Osteoblast (primary cell): ENCODE measurements around the gene ATP2B2. TPM values are rescaled to one million over a fixed set of nuclear protein-coding genes. Genes with fewer than 3 reads are reported as not detected.

Experiments used
- DNase-seq: peaks from one replicate; pipeline ENCODE4 v3.0.0; 2011; ENCODE audit warnings: low spot score, mixed read lengths; ENCODE audit not compliant: insufficient read length; ENCODE audit errors: missing footprints
- H2AFZ ChIP-seq: 2 replicates; pipeline ENCODE4 v1.6.0; 2011; ENCODE audit warnings: mild to moderate bottlenecking, low read length
- H3K27ac ChIP-seq: 2 replicates; pipeline ENCODE4 v1.5.1; 2011; ENCODE audit warnings: mild to moderate bottlenecking, low read depth, low read length, moderate library complexity
- H3K27me3 ChIP-seq: 2 replicates; pipeline ENCODE4 v1.6.0; 2012; ENCODE audit warnings: mild to moderate bottlenecking, control low read depth, inconsistent platforms, low read length, moderate library complexity; ENCODE audit not compliant: insufficient read depth
- H3K36me3 ChIP-seq: 2 replicates; pipeline ENCODE4 v1.5.1; 2011; ENCODE audit warnings: mild to moderate bottlenecking, low read length, control low read depth, moderate library complexity; ENCODE audit not compliant: insufficient read depth
- H3K4me1 ChIP-seq: 2 replicates; pipeline ENCODE4 v1.5.1; 2011; ENCODE audit warnings: mild to moderate bottlenecking, low read length, control low read depth, moderate library complexity; ENCODE audit not compliant: insufficient read depth
- H3K4me2 ChIP-seq: 2 replicates; pipeline ENCODE4 v1.6.0; 2011; ENCODE audit warnings: mild to moderate bottlenecking, low read length; ENCODE audit not compliant: insufficient read depth
- H3K4me3 ChIP-seq: fragments of 200-600 bp; sonication (generic); 3 replicates; pipeline ENCODE4 v1.5.1; 2012; ENCODE audit warnings: mild to moderate bottlenecking, low read length, inconsistent platforms; ENCODE audit not compliant: insufficient read depth
- H3K79me2 ChIP-seq: 2 replicates; pipeline ENCODE4 v1.6.0; 2012; ENCODE audit warnings: mild to moderate bottlenecking, low read length, control low read depth, inconsistent platforms; ENCODE audit not compliant: insufficient read depth
- H3K9me3 ChIP-seq: 2 replicates; pipeline ENCODE4 v1.5.1; 2011; ENCODE audit warnings: low read depth, low read length, control low read depth
- H4K20me1 ChIP-seq: 2 replicates; pipeline ENCODE4 v1.6.0; 2012; ENCODE audit warnings: mild to moderate bottlenecking, low read length, control low read depth; ENCODE audit not compliant: insufficient read depth
- CTCF ChIP-seq: IDR thresholded peaks from 2 replicates; pipeline ENCODE4 v1.5.1; 2011; ENCODE audit warnings: mild to moderate bottlenecking, low read depth, low read length, moderate library complexity; ENCODE audit errors: extremely low read depth
- total RNA-seq: library from RNA; depleted of rRNA; stranded (reverse); fragments of >200 nt; gene quantifications from 2 replicates; pipeline ENCODE4 v1.2.3, GENCODE V29; 2012

Gene ATP2B2
- total RNA-seq, 1 donor, result not detected

GRCh38 chr3:10310578-10310977 lies 194.8 kb downstream of the ATP2B2 start:
- Histone ChIP-seq H3K9me3 (no peaks in the 10 kb centered on the region), H3K4me2 (no peak overlapping the region), H4K20me1 (peaks cover 52% of the 10 kb centered on the region), H3K27me3 (no peaks in the 10 kb centered on the region), H3K79me2 (peaks cover 40% of the 10 kb centered on the region), H3K4me3 (no peak overlapping the region), H3K36me3 (peaks cover 94% of the 10 kb centered on the region), H3K4me1 (no peaks in the 10 kb centered on the region), H3K27ac (no peak overlapping the region), H2AFZ (no peak overlapping the region)
- DNase-seq, result no peak
- TF ChIP-seq CTCF, result no peak

- no peak overlapping the region for H3K4me2 ChIP-seq
- peaks cover 33% of the 10 kb centered on the region for H3K79me2 ChIP-seq
- no peaks in the 10 kb centered on the region for H3K4me1 ChIP-seq
- no peak for DNase-seq
- no peak overlapping the region for H2AFZ ChIP-seq
- peaks cover 45% of the 10 kb centered on the region for H4K20me1 ChIP-seq
- peaks cover 95% of the 10 kb centered on the region for H3K36me3 ChIP-seq
- H3K9me3 ChIP-seq, result no peaks in the 10 kb centered on the region
- no peak overlapping the region for H3K27ac ChIP-seq
- no peak for TF ChIP-seq CTCF
- H3K4me3 ChIP-seq, result no peak overlapping the region
- H3K27me3 ChIP-seq, result no peaks in the 10 kb centered on the region
Observed at GRCh38 chr3:10309736-10310135, 195.7 kb downstream of the ATP2B2 start.

GRCh38 chr3:10308678-10309077 lies 196.7 kb downstream of the ATP2B2 start:
- Histone ChIP-seq H3K79me2 (peaks cover 24% of the 10 kb centered on the region), H4K20me1 (peaks cover 39% of the 10 kb centered on the region), H3K4me3 (no peak overlapping the region), H2AFZ (no peak overlapping the region), H3K9me3 (no peaks in the 10 kb centered on the region), H3K27me3 (no peaks in the 10 kb centered on the region), H3K4me2 (no peak overlapping the region), H3K27ac (no peak overlapping the region), H3K36me3 (peaks cover 95% of the 10 kb centered on the region), H3K4me1 (no peaks in the 10 kb centered on the region)
- DNase-seq, result no peak
- TF ChIP-seq CTCF, result no peak

GRCh38 chr3:10306156-10306555 lies 199.2 kb downstream of the ATP2B2 start:
- no peak overlapping the region for H3K4me3 ChIP-seq
- DNase-seq, result no peak
- peaks cover 95% of the 10 kb centered on the region for H3K36me3 ChIP-seq
- H2AFZ ChIP-seq, result no peak overlapping the region
- no peaks in the 10 kb centered on the region for H3K27me3 ChIP-seq
- H3K9me3 ChIP-seq, result no peaks in the 10 kb centered on the region
- TF ChIP-seq CTCF, result no peak
- H3K4me2 ChIP-seq, result no peak overlapping the region
- H3K4me1 ChIP-seq, result no peaks in the 10 kb centered on the region
- H3K79me2 ChIP-seq, result peaks cover 2% of the 10 kb centered on the region
- no peak overlapping the region for H3K27ac ChIP-seq
- peaks cover 30% of the 10 kb centered on the region for H4K20me1 ChIP-seq
